Neural progenitor cell (in vitro differentiated cells): ENCODE results near the gene UGT2A1. TPM values are rescaled to one million over a fixed set of nuclear protein-coding genes. Genes with fewer than 3 reads are reported as not detected.

Experiments
- DNase-seq: peaks from one replicate; pipeline ENCODE4 v3.0.0-alpha.2; 2016; ENCODE audit warnings: low spot score
- H2AFZ ChIP-seq: fragments of 200-600 bp; sonication (generic); replicated peaks from 2 replicates; pipeline ENCODE4 v1.6.1; 2016; ENCODE audit warnings: antibody characterized with exemption
- H3F3A ChIP-seq: fragments of 200-600 bp; sonication (generic); 2 replicates; pipeline ENCODE4 v1.6.1; 2016; ENCODE audit warnings: antibody characterized with exemption, low read depth
- H3K27ac ChIP-seq: fragments of 200-600 bp; sonication (generic); 2 replicates; pipeline ENCODE4 v1.5.1; 2016; ENCODE audit warnings: mild to moderate bottlenecking
- H3K27me3 ChIP-seq: fragments of 200-600 bp; sonication (generic); 2 replicates; pipeline ENCODE4 v1.6.1; 2016; ENCODE audit warnings: mild to moderate bottlenecking, moderate library complexity
- H3K36me3 ChIP-seq: fragments of 200-600 bp; sonication (generic); 2 replicates; pipeline ENCODE4 v1.5.1; 2016
- H3K4me1 ChIP-seq: fragments of 200-600 bp; sonication (generic); 2 replicates; pipeline ENCODE4 v1.6.1; 2016; ENCODE audit warnings: mixed run types
- H3K4me2 ChIP-seq: fragments of 200-600 bp; sonication (generic); 2 replicates; pipeline ENCODE4 v1.6.1; 2016
- H3K4me3 ChIP-seq: fragments of 200-600 bp; sonication (generic); 2 replicates; pipeline ENCODE4 v1.5.1; 2016
- H3K79me2 ChIP-seq: fragments of 200-600 bp; sonication (generic); 2 replicates; pipeline ENCODE4 v1.6.1; 2016; ENCODE audit warnings: low read depth
- H3K9ac ChIP-seq: fragments of 200-600 bp; sonication (generic); 2 replicates; pipeline ENCODE4 v1.6.1; 2016
- H3K9me3 ChIP-seq: fragments of 200-600 bp; sonication (generic); 2 replicates; pipeline ENCODE4 v1.5.1; 2016; ENCODE audit warnings: low read depth
- H4K20me1 ChIP-seq: fragments of 200-600 bp; sonication (generic); 2 replicates; pipeline ENCODE4 v1.6.1; 2016; ENCODE audit warnings: low read depth
- H3K27ac Mint-ChIP-seq: 3 replicates; pipeline ENCODE4 v1.8.0; 2021; ENCODE audit warnings: mixed read lengths
- H3K27me3 Mint-ChIP-seq: 2 replicates; pipeline ENCODE4 v1.8.0; 2022; ENCODE audit warnings: low read depth, mild to moderate bottlenecking, inconsistent platforms, moderate library complexity, mixed read lengths; ENCODE audit not compliant: insufficient read depth
- H3K36me3 Mint-ChIP-seq: 3 replicates; pipeline ENCODE4 v1.8.0; 2021; ENCODE audit warnings: mixed read lengths
- H3K4me1 Mint-ChIP-seq: 3 replicates; pipeline ENCODE4 v1.8.0; 2021; ENCODE audit warnings: mixed read lengths
- H3K4me3 Mint-ChIP-seq: 3 replicates; pipeline ENCODE4 v1.8.0; 2021; ENCODE audit warnings: mild to moderate bottlenecking, moderate library complexity, mixed read lengths
- H3K9me3 Mint-ChIP-seq: 3 replicates; pipeline ENCODE4 v1.8.0; 2020; ENCODE audit warnings: mixed read lengths
- EZH2 ChIP-seq: fragments of 200-600 bp; sonication (generic); IDR thresholded peaks from 2 replicates; pipeline ENCODE4 v1.6.1; 2017; ENCODE audit warnings: antibody characterized with exemption, mild to moderate bottlenecking, moderate library complexity
- EZH2phosphoT487 ChIP-seq: fragments of 200-600 bp; sonication (generic); IDR thresholded peaks from 2 replicates; pipeline ENCODE4 v1.6.1; 2017; ENCODE audit warnings: antibody characterized with exemption
- total RNA-seq: library from RNA; depleted of rRNA; stranded (reverse); fragments of >200 nt; gene quantifications from 2 replicates; pipeline ENCODE4 v1.2.3, GENCODE V29; 2015; ENCODE audit warnings: low replicate concordance
- TF ChIP-seq, protein P1 (sequence below): fragments of 200-600 bp; sonication (generic); IDR thresholded peaks from 2 replicates; pipeline ENCODE4 v1.5.1; 2017; ENCODE audit warnings: antibody characterized with exemption, mild to moderate bottlenecking

The UGT2A1 gene
- total RNA-seq, 1 donor from 2014 or later = not detected

DNA sequence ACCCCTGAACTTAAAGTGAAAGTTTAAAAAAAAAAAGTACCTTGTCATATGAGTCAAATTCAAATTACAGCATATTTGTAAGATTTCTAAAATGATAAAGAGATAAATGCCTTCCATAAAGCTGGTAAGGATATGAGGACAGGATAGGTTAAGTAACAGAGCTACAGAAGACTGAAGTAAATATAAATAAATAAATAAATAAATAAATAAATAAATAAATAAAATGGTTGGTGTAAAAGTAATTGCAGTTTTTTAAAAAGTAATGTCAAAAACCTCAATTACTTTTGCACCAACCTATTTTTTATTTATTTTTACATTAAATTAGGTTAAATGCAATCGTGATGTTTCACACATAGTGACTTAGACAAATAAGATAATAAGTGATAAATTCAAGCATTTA lies 75.8 kb downstream of the UGT2A1 start:
- Histone ChIP-seq H2AFZ (no peak overlapping the region), H3K27ac (no peak overlapping the region), H4K20me1 (no peaks in the 10 kb centered on the region), H3K36me3 (no peaks in the 10 kb centered on the region), H3K4me1 (no peaks in the 10 kb centered on the region), H3F3A (no peaks in the 10 kb centered on the region), H3K9me3 (no peaks in the 10 kb centered on the region), H3K79me2 (no peaks in the 10 kb centered on the region), H3K4me2 (no peak overlapping the region), H3K9ac (no peak overlapping the region), H3K4me3 (no peak overlapping the region), H3K27me3 (no peaks in the 10 kb centered on the region)
- Mint-ChIP-seq H3K36me3 (no peaks in the 10 kb centered on the region), H3K27ac (no peak overlapping the region), H3K4me3 (no peak overlapping the region), H3K9me3 (no peaks in the 10 kb centered on the region), H3K27me3 (peaks cover 2% of the 10 kb centered on the region), H3K4me1 (no peaks in the 10 kb centered on the region)
- TF ChIP-seq EZH2phosphoT487 (no peak), EZH2 (no peak)
- TF ChIP-seq, protein P1, sequence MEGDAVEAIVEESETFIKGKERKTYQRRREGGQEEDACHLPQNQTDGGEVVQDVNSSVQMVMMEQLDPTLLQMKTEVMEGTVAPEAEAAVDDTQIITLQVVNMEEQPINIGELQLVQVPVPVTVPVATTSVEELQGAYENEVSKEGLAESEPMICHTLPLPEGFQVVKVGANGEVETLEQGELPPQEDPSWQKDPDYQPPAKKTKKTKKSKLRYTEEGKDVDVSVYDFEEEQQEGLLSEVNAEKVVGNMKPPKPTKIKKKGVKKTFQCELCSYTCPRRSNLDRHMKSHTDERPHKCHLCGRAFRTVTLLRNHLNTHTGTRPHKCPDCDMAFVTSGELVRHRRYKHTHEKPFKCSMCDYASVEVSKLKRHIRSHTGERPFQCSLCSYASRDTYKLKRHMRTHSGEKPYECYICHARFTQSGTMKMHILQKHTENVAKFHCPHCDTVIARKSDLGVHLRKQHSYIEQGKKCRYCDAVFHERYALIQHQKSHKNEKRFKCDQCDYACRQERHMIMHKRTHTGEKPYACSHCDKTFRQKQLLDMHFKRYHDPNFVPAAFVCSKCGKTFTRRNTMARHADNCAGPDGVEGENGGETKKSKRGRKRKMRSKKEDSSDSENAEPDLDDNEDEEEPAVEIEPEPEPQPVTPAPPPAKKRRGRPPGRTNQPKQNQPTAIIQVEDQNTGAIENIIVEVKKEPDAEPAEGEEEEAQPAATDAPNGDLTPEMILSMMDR = no peak
- no peak for DNase-seq

DNA sequence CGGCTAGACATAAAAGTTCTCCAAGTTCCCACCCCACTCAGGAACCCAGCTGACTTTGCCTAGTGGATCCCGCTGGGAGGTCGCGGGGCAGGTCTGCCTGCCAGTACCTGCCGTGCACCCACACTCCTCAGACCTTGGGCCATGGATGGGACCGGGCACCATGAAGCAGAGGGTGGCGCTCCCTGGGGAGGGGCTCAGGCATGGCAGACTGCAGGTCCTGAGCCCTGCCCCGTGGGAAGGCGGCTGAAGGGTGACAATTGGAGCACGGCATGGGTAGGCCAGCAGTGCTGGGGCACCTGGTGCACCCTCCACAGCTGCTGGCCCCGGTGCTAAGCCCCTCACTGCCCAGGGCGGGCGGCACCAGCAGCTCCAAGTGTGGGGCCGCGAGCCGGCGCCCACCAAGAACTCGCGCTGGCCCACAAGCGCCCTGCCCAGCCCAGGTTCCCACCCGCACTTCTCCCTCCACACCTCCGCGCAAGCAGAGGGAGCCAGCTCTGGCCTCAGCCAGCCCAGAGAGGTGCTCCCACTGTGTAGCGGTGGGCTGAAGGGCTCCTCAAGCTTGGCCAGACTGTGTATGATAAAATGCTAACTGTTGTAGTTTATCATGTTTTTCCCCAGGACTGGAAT lies 76.7 kb downstream of the UGT2A1 start:
- H3K4me1 Mint-ChIP-seq = no peaks in the 10 kb centered on the region
- TF ChIP-seq EZH2phosphoT487 (no peak), EZH2 (no peak)
- TF ChIP-seq, protein P1 = no peak

DNA sequence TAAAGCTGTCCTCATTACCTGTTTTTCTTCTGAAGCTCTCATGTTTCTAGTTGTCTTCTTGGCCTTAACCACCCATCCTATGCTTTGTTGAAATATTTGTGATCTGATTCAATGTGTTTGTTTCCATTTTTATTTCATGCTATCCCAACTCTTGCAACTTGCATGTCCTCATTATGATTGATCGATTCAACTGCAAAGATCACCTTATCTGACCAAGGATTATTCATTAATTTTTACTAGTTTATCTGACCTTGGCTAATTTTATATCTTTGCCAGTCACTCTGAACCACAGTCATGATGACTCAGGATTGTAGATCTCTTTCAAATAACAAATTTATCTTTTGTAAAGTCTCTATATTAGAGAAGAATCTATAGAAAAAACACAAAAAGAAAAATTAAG lies 84.3 kb downstream of the UGT2A1 start:
- no peaks in the 10 kb centered on the region for H3K36me3 Mint-ChIP-seq
- no peak overlapping the region for H3K4me3 ChIP-seq
- H3K27ac Mint-ChIP-seq = no peak overlapping the region
- H3K27me3 Mint-ChIP-seq = no peaks in the 10 kb centered on the region
- no peaks in the 10 kb centered on the region for H3K9me3 ChIP-seq
- no peak overlapping the region for H3K4me3 Mint-ChIP-seq
- H3K9me3 Mint-ChIP-seq = no peaks in the 10 kb centered on the region
- H3F3A ChIP-seq = no peaks in the 10 kb centered on the region
- H3K4me1 Mint-ChIP-seq = no peaks in the 10 kb centered on the region
- no peak overlapping the region for H2AFZ ChIP-seq
- H3K27me3 ChIP-seq = no peaks in the 10 kb centered on the region
- no peak overlapping the region for H3K4me2 ChIP-seq
- H3K36me3 ChIP-seq = no peaks in the 10 kb centered on the region
- H3K4me1 ChIP-seq = no peaks in the 10 kb centered on the region
- no peak overlapping the region for H3K9ac ChIP-seq
- H4K20me1 ChIP-seq = no peaks in the 10 kb centered on the region
- TF ChIP-seq EZH2 (no peak), EZH2phosphoT487 (no peak)
- TF ChIP-seq, protein P1 = no peak
- DNase-seq = no peak
- no peak overlapping the region for H3K27ac ChIP-seq
- H3K79me2 ChIP-seq = no peaks in the 10 kb centered on the region

More for the DNA sequence above, 76.7 kb downstream of the UGT2A1 start:
- Histone ChIP-seq H3K27me3 (no peaks in the 10 kb centered on the region), H3K27ac (no peak overlapping the region), H3K9me3 (no peaks in the 10 kb centered on the region), H3K4me1 (no peaks in the 10 kb centered on the region), H3K79me2 (no peaks in the 10 kb centered on the region), H4K20me1 (no peaks in the 10 kb centered on the region), H2AFZ (no peak overlapping the region), H3K36me3 (no peaks in the 10 kb centered on the region), H3K9ac (no peak overlapping the region), H3K4me2 (no peak overlapping the region), H3K4me3 (no peak overlapping the region), H3F3A (no peaks in the 10 kb centered on the region)
- no peak overlapping the region for H3K4me3 Mint-ChIP-seq
- peaks cover 2% of the 10 kb centered on the region for H3K27me3 Mint-ChIP-seq
- no peaks in the 10 kb centered on the region for H3K36me3 Mint-ChIP-seq
- no peaks in the 10 kb centered on the region for H3K9me3 Mint-ChIP-seq
- no peak overlapping the region for H3K27ac Mint-ChIP-seq
- DNase-seq = no peak
